CD8-positive, alpha-beta memory T cell (primary cell): Measurements from ENCODE around the gene ACTR1A. TPM values are rescaled to one million over a fixed set of nuclear protein-coding genes. Genes with fewer than 3 reads are reported as not detected.

Experiments
- CTCF ChIA-PET: fragments of 350-600 bp; sonication (Branson Sonifier 250); formaldehyde crosslinking; loops from one replicate; lab custom pipeline; 2021; ENCODE audit warnings: antibody characterized with exemption; lab: Charles Lee
- POLR2A ChIA-PET: fragments of 350-600 bp; sonication (Branson Sonifier 250); formaldehyde crosslinking; loops from one replicate; lab custom pipeline; 2021; ENCODE audit warnings: antibody characterized with exemption; lab: Charles Lee
- DNase-seq, 5 donors: peaks; one replicate each; pipeline versions ENCODE4 v3.0.0 to v3.0.0-alpha.2; 2020 to 2022; ENCODE audit warnings: mixed read lengths in 1 of 5
- H3K27ac ChIP-seq: one replicate; pipeline ENCODE4 v1.7.0; 2013; ENCODE audit warnings: low read depth, mild to moderate bottlenecking, low read length, moderate library complexity
- H3K27me3 ChIP-seq: 2 replicates; pipeline ENCODE4 v1.7.0; 2013; ENCODE audit warnings: low read length, mild to moderate bottlenecking; ENCODE audit not compliant: insufficient read depth, poor library complexity, severe bottlenecking
- H3K36me3 ChIP-seq: 2 replicates; pipeline ENCODE4 v1.7.0; 2013; ENCODE audit warnings: mild to moderate bottlenecking, low read length, moderate library complexity; ENCODE audit not compliant: insufficient read depth
- H3K4me1 ChIP-seq: 2 replicates; pipeline ENCODE4 v1.7.0; 2013; ENCODE audit warnings: mild to moderate bottlenecking, low read length, moderate library complexity; ENCODE audit not compliant: insufficient read depth
- H3K4me3 ChIP-seq: 2 replicates; pipeline ENCODE4 v1.7.0; 2013; ENCODE audit warnings: mild to moderate bottlenecking, low read length
- H3K9me3 ChIP-seq: 2 replicates; pipeline ENCODE4 v1.7.0; 2013; ENCODE audit warnings: mild to moderate bottlenecking, low read length
- H3K27ac Mint-ChIP-seq, 8 donors: one replicate each; pipeline ENCODE4 v1.8.0; 2020 to 2021; ENCODE audit warnings: mixed read lengths in 8 of 8, mild to moderate bottlenecking in 6 of 8, inconsistent platforms in 3 of 8, moderate library complexity in 3 of 8
- H3K27me3 Mint-ChIP-seq, 2 donors: one replicate each; pipeline ENCODE4 v1.8.0; 2020 to 2021; ENCODE audit warnings: mixed read lengths in 2 of 2, mild to moderate bottlenecking in 1 of 2, moderate library complexity in 1 of 2
- H3K36me3 Mint-ChIP-seq, 3 donors: one replicate each; pipeline ENCODE4 v1.8.0; 2020 to 2021; ENCODE audit warnings: mixed read lengths in 3 of 3, inconsistent platforms in 1 of 3, mild to moderate bottlenecking in 1 of 3
- H3K4me1 Mint-ChIP-seq, 3 donors: one replicate each; pipeline ENCODE4 v1.8.0; 2020 to 2021; ENCODE audit warnings: mixed read lengths in 3 of 3, inconsistent platforms in 1 of 3, mild to moderate bottlenecking in 1 of 3
- H3K4me3 Mint-ChIP-seq, 7 donors: one replicate each; pipeline ENCODE4 v1.8.0; 2020 to 2021; ENCODE audit warnings: mixed read lengths in 7 of 7, mild to moderate bottlenecking in 6 of 7, moderate library complexity in 4 of 7, inconsistent platforms in 2 of 7
- H3K9me3 Mint-ChIP-seq, 5 donors: one replicate each; pipeline ENCODE4 v1.8.0; 2020 to 2022; ENCODE audit warnings: mixed read lengths in 5 of 5, mild to moderate bottlenecking in 3 of 5, moderate library complexity in 2 of 5, inconsistent platforms in 1 of 5
- polyA plus RNA-seq: library from polyadenylated mRNA; unstranded; fragments of 300-500 nt; fragmentation: Illumina TruSeq; gene quantifications from one replicate; pipeline ENCODE4 v1.2.3, GENCODE V29; 2021
- total RNA-seq, 2 experiments: library from RNA; stranded (reverse); gene quantifications; one replicate each; pipeline ENCODE4 v1.2.3, GENCODE V29; 2021

Gene ACTR1A
- total and polyA plus RNA-seq, 3 experiments from 2014 or later: 76.4 to 80.4 (median 79.6) TPM

DNA sequence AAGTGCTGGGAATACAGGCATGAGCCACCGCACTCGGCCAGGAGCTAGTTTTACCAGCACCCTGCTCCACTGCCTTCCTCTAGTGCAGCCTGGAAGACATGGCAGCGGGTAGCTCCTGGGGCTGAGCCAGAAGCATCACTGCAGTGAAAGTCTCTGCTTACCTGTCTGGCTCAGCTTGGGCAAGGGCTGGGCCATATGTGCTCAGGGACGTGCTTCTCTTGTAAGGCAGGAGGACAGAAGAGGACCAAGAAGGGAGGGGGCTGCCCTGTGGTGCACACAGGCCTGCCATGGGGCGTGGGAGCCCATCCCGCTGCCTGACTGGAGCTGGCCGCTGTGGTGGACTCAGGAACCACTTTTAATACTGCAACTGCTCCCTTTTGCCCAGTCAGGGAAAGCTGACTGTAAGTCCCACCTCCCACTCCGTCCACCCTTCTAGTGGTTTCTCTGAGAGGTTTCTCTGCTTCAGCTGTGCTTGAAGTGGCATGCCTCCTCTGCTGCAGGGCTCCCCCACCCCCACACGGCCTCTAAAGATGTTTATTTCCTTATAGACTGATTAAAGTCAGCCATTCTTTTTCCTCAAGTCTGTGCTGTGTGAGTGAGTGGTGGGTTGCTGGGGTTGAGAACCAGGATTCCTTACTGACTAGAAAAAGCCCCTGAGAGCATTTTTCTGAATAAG, 25.9 kb downstream of the ACTR1A start:
- Mint-ChIP-seq H3K27me3 (no peaks in the 10 kb centered on the region), H3K4me3 (no peak overlapping the region), H3K36me3 (peaks cover 0 to 27% (median 2%) of the 10 kb centered on the region in 3 donors), H3K4me1 (peaks cover 16 to 23% (median 18%) of the 10 kb centered on the region in 3 donors), H3K27ac (peak overlapping the region in 4 of 8 donors; percentile 38 to 68 (median 46)), H3K9me3 (no peaks in the 10 kb centered on the region)
- Histone ChIP-seq H3K4me3 (no peak overlapping the region), H3K27me3 (no peaks in the 10 kb centered on the region), H3K4me1 (peaks cover 16% of the 10 kb centered on the region), H3K9me3 (no peaks in the 10 kb centered on the region), H3K36me3 (peaks cover 6% of the 10 kb centered on the region), H3K27ac (no peak overlapping the region)
- ChIA-PET POLR2A (no interaction called here), CTCF (interaction anchor here (1.0 to 1.8 kb wide), 4 partner anchors 73 to 246 kb away, joined by 3 to 5 read pairs (median 4); no protein-coding TSS in a partner anchor)
- DNase-seq: peak in 2 of 5 donors; percentile 22 to 43

GRCh38 chr10:102475451-102476040, 27.0 kb downstream of the ACTR1A start:
- H3K9me3 ChIP-seq: no peaks in the 10 kb centered on the region
- peaks cover 16% of the 10 kb centered on the region for H3K4me1 ChIP-seq
- CTCF ChIA-PET: interaction anchor here (1.0 to 1.8 kb wide), 3 partner anchors 72 to 245 kb away, joined by 3 to 5 read pairs (median 3); no protein-coding TSS in a partner anchor
- H3K27me3 ChIP-seq: no peaks in the 10 kb centered on the region
- DNase-seq: peak in 1 of 5 donors; percentile 42
- POLR2A ChIA-PET: no interaction called here
- H3K36me3 Mint-ChIP-seq: peaks cover 0 to 18% (median 2%) of the 10 kb centered on the region in 3 donors
- H3K4me3 Mint-ChIP-seq: no peak overlapping the region
- no peaks in the 10 kb centered on the region for H3K9me3 Mint-ChIP-seq
- no peak overlapping the region for H3K4me3 ChIP-seq
- H3K27ac Mint-ChIP-seq: peak overlapping the region in 3 of 8 donors; percentile 23 to 65 (median 43)
- no peaks in the 10 kb centered on the region for H3K27me3 Mint-ChIP-seq
- no peak overlapping the region for H3K27ac ChIP-seq
- no peaks in the 10 kb centered on the region for H3K36me3 ChIP-seq
- peaks cover 16 to 23% (median 18%) of the 10 kb centered on the region in 3 donors for H3K4me1 Mint-ChIP-seq

DNA sequence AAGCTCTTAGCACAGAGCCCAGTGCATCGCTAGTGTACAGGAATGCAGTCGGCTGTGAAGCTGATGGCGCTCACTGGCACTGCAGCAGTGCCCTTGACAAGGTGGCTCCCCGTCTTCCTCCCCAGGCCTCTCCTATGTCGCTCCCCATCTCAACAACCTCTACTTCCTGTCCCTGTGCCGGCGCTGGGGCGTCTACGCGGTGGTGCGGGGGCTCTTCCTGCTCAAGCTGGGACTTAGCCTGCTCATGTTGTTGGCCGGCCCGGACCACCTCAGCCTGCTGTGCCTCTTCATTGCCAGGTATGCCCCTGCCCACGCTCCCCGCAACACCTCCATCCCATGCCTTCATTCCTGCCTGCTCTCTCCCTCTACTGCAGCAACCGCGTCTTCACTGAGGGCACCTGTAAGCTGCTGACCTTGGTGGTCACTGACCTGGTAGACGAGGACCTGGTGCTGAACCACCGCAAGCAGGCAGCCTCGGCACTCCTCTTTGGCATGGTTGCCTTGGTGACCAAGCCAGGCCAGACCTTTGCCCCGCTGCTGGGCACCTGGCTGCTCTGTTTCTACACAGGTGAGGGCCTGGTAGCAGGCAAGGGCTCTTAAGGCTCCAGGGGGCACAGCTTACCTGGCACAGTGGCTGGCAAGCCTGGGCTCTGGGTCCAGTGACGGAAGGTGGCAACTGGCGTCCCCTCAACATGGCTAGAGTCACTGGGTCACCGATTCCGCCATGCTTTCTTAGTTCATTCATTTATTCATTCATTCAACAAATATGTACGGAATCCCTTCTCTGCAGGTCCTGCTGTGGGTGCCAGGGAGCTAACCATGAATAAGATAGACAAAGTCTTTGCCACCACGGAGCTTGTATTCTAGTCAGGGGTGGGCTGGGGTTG, 28.8 kb downstream of the ACTR1A start:
- Mint-ChIP-seq H3K9me3 (no peaks in the 10 kb centered on the region), H3K4me3 (peak overlapping the region in 5 of 7 donors; percentile 5 to 73 (median 38)), H3K4me1 (peaks cover 13 to 18% (median 13%) of the 10 kb centered on the region in 3 donors), H3K27ac (peak overlapping the region; percentile 60 to 85 (median 66)), H3K36me3 (peaks cover 0 to 6% (median 2%) of the 10 kb centered on the region in 3 donors), H3K27me3 (no peaks in the 10 kb centered on the region)
- POLR2A ChIA-PET: interaction anchor here (0.6 to 1.4 kb wide), 6 partner anchors 13 to 319 kb away, joined by 3 to 6 read pairs (median 3); partner anchors contain the start of genes ACTR1A, C10orf95 and FBXL15
- no peaks in the 10 kb centered on the region for H3K36me3 ChIP-seq
- H3K27me3 ChIP-seq: no peaks in the 10 kb centered on the region
- H3K27ac ChIP-seq: no peak overlapping the region
- peak in 2 of 5 donors; percentile 43 to 57 for DNase-seq
- peaks cover 13% of the 10 kb centered on the region for H3K4me1 ChIP-seq
- no peaks in the 10 kb centered on the region for H3K9me3 ChIP-seq
- no peak overlapping the region for H3K4me3 ChIP-seq
- CTCF ChIA-PET: interaction anchor here (1.0 to 2.8 kb wide), 7 partner anchors 11 to 244 kb away, joined by 3 to 8 read pairs (median 3); partner anchors contain the start of gene C10orf95

- no peak overlapping the region for H3K4me3 ChIP-seq
- H3K36me3 Mint-ChIP-seq: peaks cover 0 to 10% (median 4%) of the 10 kb centered on the region in 3 donors
- DNase-seq: no peak
- no peak overlapping the region for H3K27ac ChIP-seq
- H3K9me3 Mint-ChIP-seq: no peaks in the 10 kb centered on the region
- POLR2A ChIA-PET: no interaction called here
- no peak overlapping the region for H3K27ac Mint-ChIP-seq
- no peak overlapping the region for H3K4me3 Mint-ChIP-seq
- H3K4me1 ChIP-seq: peaks cover 12% of the 10 kb centered on the region
- H3K36me3 ChIP-seq: no peaks in the 10 kb centered on the region
- CTCF ChIA-PET: interaction anchor here (1.1 to 2.8 kb wide), 3 partner anchors 71 to 80 kb away, joined by 3 to 12 read pairs (median 8); no protein-coding TSS in a partner anchor
- no peaks in the 10 kb centered on the region for H3K9me3 ChIP-seq
- no peaks in the 10 kb centered on the region for H3K27me3 ChIP-seq
- no peaks in the 10 kb centered on the region for H3K27me3 Mint-ChIP-seq
- peaks cover 12 to 18% (median 13%) of the 10 kb centered on the region in 3 donors for H3K4me1 Mint-ChIP-seq
These were observed 31.6 kb downstream of the ACTR1A start for GRCh38 chr10:102470579-102471546.

- POLR2A ChIA-PET: no interaction called here
- H3K4me3 ChIP-seq: no peak overlapping the region
- no peaks in the 10 kb centered on the region for H3K9me3 Mint-ChIP-seq
- no peaks in the 10 kb centered on the region for H3K27me3 Mint-ChIP-seq
- H3K4me1 ChIP-seq: peaks cover 12% of the 10 kb centered on the region
- H3K27ac Mint-ChIP-seq: peak overlapping the region in 1 of 8 donors; percentile 29
- H3K27ac ChIP-seq: no peak overlapping the region
- no peak for DNase-seq
- no peaks in the 10 kb centered on the region for H3K9me3 ChIP-seq
- no peaks in the 10 kb centered on the region for H3K36me3 ChIP-seq
- peaks cover 0 to 10% (median 4%) of the 10 kb centered on the region in 3 donors for H3K36me3 Mint-ChIP-seq
- H3K4me3 Mint-ChIP-seq: no peak overlapping the region
- CTCF ChIA-PET: interaction anchor here (1.8 to 2.0 kb wide), 2 partner anchors 10 to 69 kb away, joined by 6 to 7 read pairs; no protein-coding TSS in a partner anchor
- peaks cover 8 to 14% (median 9%) of the 10 kb centered on the region in 3 donors for H3K4me1 Mint-ChIP-seq
- H3K27me3 ChIP-seq: no peaks in the 10 kb centered on the region
These were observed 33.8 kb downstream of the ACTR1A start for GRCh38 chr10:102468683-102469082.

DNA sequence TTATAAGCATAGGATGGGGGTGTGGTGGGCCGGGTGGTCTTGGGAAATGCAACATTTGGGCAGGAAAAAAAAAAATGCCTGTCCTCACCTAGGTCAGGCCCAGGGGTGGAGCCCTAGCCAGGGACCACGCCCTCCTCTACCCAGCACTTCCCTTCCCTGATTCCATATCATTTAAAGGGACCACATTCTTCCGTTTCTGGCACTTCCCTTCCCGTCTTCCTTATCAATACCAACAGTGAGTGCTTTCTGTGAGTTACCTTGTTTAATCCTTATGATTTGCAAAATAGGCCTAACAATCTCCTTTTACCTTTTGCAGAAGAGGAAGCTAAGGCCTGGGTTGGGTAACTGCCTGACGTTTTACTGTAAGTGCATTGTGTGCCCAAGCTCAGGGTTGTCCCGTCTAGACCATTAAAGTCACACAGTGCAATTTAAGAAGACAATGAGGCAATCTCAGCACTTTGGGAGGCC, 34.5 kb downstream of the ACTR1A start:
- no peaks in the 10 kb centered on the region for H3K9me3 Mint-ChIP-seq
- H3K27ac Mint-ChIP-seq: no peak overlapping the region
- ChIA-PET POLR2A (no interaction called here), CTCF (interaction anchor here (1.8 to 2.0 kb wide), 2 partner anchors 11 to 68 kb away, joined by 6 to 7 read pairs; no protein-coding TSS in a partner anchor)
- no peaks in the 10 kb centered on the region for H3K9me3 ChIP-seq
- peaks cover under 1 to 9% (median 3%) of the 10 kb centered on the region in 3 donors for H3K4me1 Mint-ChIP-seq
- no peak for DNase-seq
- H3K4me3 ChIP-seq: no peak overlapping the region
- no peaks in the 10 kb centered on the region for H3K27me3 ChIP-seq
- no peak overlapping the region for H3K27ac ChIP-seq
- peaks cover 5% of the 10 kb centered on the region for H3K4me1 ChIP-seq
- no peak overlapping the region for H3K4me3 Mint-ChIP-seq
- peaks cover 0 to 10% (median 5%) of the 10 kb centered on the region in 3 donors for H3K36me3 Mint-ChIP-seq
- H3K27me3 Mint-ChIP-seq: no peaks in the 10 kb centered on the region
- no peaks in the 10 kb centered on the region for H3K36me3 ChIP-seq
